HG03432 (cell line): ENCODE results near the gene STXBP4.
"Not testable (repeated sequence)": the region's sequence is repeated elsewhere in the genome, so short reads cannot be mapped to it uniquely, and the experiment has no call there.

Experiments
- ATAC-seq: cut with Tn5 transposase; IDR thresholded peaks from one replicate; pipeline ENCODE4 v1.9.1; 2021; ENCODE audit warnings: mild to moderate bottlenecking, moderate library complexity; ENCODE audit not compliant: unreplicated experiment

STXBP4 gene

GRCh38 chr17:55038291-55038690, 69.7 kb downstream of the STXBP4 start:
- no peak for ATAC-seq

- no peak for ATAC-seq
Observed at GRCh38 chr17:55040611-55041010, 72.0 kb downstream of the STXBP4 start.

- no peak for ATAC-seq
Observed at GRCh38 chr17:55053855-55054254, 85.3 kb downstream of the STXBP4 start.

DNA sequence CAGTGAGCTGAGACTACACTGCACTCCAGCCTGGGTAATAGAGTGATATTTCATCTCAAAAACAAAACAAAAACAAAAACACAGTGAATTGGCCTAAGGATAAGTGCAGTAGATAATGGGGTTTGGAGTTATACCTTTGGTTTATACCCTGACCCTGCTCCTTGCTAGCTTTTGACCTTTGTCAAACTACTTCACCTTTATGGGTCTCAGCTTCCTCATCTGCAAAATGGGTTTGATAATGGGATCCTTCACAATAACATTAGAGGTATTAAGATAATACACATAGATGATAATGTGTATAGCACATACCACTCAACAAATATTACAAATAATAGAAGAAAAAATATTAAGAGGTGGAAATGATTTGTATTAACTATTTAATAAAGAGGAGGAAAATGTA, 85.9 kb downstream of the STXBP4 start:
- no peak for ATAC-seq

DNA sequence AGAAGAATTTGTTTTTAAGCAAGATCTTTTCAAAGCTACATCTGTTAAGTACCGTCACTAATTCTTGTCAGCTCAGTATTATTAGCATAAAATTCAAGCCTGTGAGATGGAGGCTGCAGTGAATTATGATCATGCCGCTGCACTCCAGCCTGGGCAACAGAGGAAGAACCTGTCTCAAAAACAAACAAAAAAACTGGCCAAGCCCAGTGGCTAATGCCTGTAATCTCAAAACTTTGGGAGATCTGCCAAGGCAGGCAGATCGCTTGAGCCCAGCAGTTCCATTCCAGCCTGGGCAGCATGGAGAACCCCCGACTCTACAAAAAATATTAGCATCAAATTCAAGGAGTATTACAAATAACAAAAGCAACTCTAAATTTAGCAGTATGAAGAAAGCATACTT, 88.0 kb downstream of the STXBP4 start:
- ATAC-seq = no peak

DNA sequence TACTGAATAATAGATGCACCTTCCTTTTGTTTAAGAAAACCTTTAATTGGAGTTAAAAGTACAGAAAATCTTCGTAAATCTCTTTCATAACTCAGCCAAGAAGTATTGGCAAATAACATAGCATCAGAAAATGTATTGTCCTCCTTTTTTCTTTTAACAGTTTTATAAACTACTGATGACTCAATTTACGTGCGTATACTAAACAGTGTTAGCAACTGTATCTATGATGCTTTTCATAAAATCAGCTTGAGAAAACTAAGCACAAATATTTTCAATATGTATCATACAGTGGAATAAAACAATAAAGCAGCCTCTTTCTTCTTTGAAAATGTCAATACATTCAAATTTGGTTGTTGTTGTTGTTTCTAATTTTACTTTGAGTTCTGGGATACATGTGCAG, 88.6 kb downstream of the STXBP4 start:
- ATAC-seq = no peak

GRCh38 chr17:55059724-55060123, 91.2 kb downstream of the STXBP4 start:
- ATAC-seq = no peak

DNA sequence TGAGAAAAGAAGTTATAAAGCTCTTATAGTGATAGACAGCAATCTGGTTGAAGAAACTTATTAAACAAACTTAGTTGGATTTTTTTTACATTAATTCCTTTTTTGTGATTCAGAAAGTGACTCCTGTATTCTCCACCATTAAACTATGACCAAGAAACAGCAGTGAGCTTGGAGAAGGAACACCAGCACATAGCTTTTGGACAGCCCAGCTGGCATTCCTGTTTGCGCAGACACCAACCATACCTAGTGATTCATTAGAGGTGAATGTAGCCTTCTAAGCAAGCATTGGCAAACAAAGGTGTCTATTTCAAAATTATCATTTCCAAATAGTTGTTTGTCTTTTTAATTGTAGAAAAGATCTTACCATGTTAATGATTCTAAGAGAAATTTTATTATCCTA, 94.4 kb downstream of the STXBP4 start:
- ATAC-seq = no peak

- ATAC-seq = no peak
Observed at GRCh38 chr17:55063885-55064874, 95.6 kb downstream of the STXBP4 start.

GRCh38 chr17:55067697-55068439, 99.3 kb downstream of the STXBP4 start:
- no peak for ATAC-seq

DNA sequence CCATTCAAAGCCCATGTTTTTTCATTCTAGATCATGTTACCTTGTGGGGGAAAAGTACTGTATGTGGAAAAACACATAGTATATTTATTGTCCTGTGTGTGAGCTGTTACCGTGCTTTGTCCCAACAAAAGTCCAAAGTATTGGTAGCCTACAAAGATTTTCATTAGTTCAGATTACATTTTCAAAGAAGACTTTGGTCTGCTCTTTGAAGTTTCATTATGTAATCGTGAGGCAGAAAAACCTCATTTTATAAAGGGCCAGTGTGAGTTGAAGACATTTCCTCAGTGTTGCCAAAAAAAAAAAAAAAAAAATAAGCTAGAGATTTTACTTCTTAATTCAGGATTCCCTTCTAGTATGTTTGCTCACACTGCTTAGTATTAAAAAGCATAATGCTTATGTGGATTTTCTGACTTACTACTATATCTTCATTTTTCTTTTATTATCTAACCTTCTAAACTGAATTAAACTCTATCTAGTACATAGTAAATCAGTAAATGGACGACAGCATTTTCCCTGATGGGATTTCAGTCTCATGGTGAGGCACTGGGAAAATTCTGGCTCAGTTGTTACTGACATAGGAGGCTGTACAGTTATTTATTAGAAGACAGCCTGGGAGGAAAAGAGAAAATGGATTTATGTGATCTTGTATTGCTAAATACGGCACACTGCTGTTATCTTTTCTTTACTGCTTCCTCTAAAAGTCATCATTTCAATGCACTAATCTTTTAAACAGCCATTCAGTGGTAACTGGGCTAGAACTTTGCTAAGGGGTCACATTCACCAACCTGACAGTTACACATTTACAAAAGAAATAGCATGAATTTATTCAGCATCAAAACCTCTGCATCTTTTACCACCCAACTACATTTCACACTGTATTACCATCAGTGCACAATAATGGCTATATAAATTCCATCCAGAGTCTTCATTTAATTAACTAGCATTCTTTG, 100.6 kb downstream of the STXBP4 start:
- no peak for ATAC-seq

DNA sequence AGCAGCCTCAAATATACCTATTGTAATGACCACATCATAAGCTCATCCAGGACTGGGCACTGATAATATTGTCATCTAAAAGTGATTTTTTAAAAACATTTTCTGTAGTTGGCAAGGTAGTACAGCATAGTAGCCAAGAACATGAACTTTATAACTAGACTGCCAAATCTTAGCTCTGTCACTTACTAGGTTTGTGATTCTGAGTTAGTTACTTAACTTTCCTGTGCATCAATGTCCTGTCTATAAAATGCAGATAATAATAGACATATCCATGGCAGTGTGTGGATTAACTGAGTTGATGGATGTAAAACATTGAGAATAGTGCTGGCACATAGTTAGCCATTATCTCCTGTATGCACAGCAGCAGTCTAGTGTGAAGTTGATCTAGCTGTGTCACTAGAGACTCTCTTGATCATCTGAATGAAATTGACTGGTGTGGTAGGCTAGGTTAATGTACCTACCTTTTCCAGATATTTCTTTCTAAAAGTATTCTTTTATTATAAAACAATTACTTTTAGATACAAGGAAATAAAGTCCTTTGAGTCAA, 101.5 kb downstream of the STXBP4 start:
- no peak for ATAC-seq

DNA sequence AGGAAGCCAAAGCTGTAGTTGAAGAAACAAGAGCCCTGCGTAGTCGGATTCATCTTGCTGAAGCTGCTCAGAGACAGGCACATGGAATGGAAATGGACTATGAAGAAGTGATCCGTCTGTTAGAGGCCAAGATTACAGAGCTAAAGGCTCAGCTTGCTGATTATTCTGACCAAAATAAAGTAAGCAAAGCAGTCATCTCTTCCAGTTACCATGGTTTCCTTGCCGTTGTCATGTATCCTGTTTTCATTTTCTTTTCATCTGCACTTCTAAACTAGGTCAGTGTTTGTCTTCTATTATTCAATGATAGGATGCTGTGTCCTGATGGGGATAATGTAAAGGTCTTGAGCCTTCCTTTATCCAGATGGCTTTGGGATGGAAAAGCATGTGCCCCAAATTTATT, 104.3 kb downstream of the STXBP4 start:
- no peak for ATAC-seq

DNA sequence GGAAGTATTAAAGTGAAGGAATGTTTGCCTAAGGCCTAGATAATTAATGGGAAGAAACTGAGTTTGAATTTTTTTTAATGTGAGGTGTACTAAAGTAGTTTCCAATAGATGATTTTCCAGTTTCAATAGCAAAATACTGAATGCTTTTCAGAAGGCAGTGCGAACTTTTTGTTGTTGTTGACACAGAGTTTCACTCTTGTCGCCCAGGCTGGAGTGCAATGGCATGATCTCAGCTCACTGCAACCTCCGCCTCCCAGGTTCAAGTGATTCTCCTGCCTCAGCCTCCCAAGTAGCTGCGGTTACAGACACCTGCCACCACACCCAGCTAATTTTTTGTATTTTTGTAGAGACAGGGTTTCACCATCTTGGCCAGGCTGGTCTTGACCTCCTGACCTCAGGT, 104.9 kb downstream of the STXBP4 start:
- not testable (repeated sequence) for ATAC-seq

GRCh38 chr17:55081559-55081958, 113.0 kb downstream of the STXBP4 start:
- ATAC-seq = no peak

DNA sequence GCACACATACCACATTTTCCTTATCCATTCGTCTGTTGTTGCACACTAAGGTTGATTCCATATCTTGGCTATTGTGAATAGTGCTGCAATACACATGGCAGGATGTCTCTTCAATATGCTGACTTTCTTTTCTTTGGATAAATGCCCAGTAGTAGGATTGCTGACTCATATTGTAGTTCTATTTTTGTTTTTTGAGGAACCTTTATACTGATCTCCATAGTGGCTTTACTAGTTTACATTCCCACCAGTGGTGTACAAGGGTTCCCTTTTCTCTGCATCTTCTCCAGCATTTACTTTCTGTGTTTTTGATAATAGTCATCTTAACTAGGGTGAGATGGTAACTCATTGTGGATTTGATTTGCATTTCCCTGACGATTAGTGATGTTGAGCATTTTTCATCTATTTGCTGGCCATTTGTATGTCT, 118.1 kb downstream of the STXBP4 start:
- ATAC-seq = no peak

GRCh38 chr17:55089256-55089655, 120.7 kb downstream of the STXBP4 start:
- no peak for ATAC-seq

DNA sequence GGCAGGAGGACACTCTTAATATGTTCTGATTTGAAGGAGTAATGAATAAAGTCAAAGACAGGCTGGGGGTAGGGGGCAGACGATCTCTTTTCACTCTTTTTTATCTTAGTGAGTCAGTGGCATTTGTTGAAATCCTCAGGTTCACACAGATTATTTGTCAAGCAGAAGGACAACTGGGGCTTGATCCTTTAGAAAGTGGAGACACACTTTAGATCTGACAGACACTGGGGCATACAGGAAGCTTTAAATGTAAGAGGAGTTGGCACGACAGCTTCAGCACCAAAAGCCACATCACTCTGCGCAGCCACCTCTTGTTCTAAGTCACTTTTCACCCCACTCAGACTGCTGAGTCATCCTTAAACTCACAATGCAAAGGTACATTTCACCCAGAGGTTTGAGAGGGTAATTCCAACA, 121.5 kb downstream of the STXBP4 start:
- peak; percentile 99 for ATAC-seq

DNA sequence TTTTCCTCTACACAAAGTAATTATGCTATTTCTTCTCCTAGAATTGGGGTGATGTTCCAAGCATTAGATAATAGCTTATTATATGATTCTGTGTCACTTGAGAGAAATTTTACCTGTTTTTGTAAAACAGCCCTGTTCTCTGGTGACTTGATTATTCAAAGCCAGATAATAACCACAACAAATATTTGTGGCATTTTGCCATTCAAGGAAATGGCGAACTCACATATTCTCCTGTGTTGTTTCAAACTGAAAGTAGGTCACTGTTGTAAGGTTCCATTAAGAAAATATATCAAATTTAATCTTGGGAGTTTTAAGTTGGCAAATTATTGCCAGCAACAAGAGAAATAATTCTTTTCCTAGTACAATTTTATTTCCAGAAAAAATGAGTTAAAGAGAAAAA, 124.8 kb downstream of the STXBP4 start:
- no peak for ATAC-seq

- no peak for ATAC-seq
Observed at GRCh38 chr17:55098765-55099164, 130.2 kb downstream of the STXBP4 start.

GRCh38 chr17:55110521-55110920, 142.0 kb downstream of the STXBP4 start:
- no peak for ATAC-seq
